AG04449 (cell line): ENCODE data around the gene MBNL1.

Experiments used
- CTCF ChIA-PET: fragments of 350-600 bp; formaldehyde crosslinking; extraction: SDS; loops from one replicate; lab custom pipeline; 2021; ENCODE audit warnings: antibody characterized with exemption; lab: Yijun Ruan, JAX
- POLR2A ChIA-PET: fragments of 400-600, 350-600 bp; formaldehyde crosslinking; extraction: SDS; loops from one replicate; lab custom pipeline; 2020; ENCODE audit warnings: antibody characterized with exemption, inconsistent platforms; lab: Yijun Ruan, JAX
- DNase-seq: peaks from one replicate; pipeline ENCODE4 v3.0.0-alpha.2; 2010; ENCODE audit warnings: low read depth, low spot score
- H3K4me3 ChIP-seq: 2 replicates; pipeline ENCODE4 v1.5.1; 2011; ENCODE audit warnings: low read depth, mild to moderate bottlenecking, control low read depth, low read length
- TF ChIP-seq, protein P1 (sequence below): IDR thresholded peaks from one replicate; pipeline ENCODE4 v1.5.1; 2011; ENCODE audit warnings: mild to moderate bottlenecking, moderate library complexity, low read length, control low read depth, inconsistent platforms; ENCODE audit not compliant: insufficient read depth; ENCODE audit errors: missing control alignments

MBNL1 gene

DNA sequence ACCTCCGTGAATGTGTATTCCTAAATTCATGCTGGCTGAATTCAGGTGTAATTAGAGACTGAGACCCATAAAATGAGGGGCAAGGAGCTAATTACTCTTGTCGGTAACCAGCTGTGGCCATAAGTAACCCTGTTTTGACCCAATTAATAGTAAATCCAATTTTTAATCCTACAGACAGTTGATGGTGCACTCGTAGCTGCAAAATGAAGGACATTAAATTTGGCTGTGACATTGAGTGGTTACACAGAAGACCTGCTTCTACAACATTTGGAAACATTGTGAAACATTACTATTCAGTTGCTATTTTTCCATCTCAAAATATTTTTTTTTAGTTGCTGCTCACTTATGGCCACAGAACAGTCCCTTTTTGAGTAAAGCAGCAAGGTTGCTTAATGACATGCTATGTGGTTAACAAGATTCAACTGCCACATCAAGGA lies 33.0 kb downstream of the MBNL1 start:
- peak overlapping the region; percentile 37 for H3K4me3 ChIP-seq
- TF ChIP-seq, protein P1, sequence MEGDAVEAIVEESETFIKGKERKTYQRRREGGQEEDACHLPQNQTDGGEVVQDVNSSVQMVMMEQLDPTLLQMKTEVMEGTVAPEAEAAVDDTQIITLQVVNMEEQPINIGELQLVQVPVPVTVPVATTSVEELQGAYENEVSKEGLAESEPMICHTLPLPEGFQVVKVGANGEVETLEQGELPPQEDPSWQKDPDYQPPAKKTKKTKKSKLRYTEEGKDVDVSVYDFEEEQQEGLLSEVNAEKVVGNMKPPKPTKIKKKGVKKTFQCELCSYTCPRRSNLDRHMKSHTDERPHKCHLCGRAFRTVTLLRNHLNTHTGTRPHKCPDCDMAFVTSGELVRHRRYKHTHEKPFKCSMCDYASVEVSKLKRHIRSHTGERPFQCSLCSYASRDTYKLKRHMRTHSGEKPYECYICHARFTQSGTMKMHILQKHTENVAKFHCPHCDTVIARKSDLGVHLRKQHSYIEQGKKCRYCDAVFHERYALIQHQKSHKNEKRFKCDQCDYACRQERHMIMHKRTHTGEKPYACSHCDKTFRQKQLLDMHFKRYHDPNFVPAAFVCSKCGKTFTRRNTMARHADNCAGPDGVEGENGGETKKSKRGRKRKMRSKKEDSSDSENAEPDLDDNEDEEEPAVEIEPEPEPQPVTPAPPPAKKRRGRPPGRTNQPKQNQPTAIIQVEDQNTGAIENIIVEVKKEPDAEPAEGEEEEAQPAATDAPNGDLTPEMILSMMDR = no peak
- DNase-seq = no peak
- ChIA-PET POLR2A (no interaction called here), CTCF (interaction anchor here (1.9 kb wide), 1 partner anchor 229 kb away, joined by 8 read pairs; no protein-coding TSS in a partner anchor)

DNA sequence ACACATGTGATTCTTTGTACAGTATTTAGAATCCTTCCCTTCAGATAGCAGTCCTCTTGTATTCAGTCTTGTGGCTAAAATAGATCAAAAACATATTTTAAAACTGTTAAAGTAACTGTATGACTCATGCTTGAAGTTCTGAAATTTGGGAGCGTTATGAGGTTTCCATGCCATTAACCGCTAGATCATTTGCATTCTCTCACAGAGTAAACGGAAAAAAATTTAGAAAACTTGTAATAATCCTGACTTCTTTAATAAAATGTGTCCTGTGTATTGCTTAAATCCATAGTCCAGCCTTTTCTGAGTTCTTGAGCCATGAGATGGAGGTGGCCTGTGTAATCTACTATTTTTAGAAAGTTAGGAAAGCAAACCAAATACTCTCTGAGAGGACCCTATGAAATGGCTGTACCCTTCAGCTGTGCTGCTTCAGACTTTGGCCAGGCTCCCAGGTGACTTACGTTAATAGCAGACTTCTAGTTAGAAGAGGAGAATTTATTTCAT lies 33.8 kb downstream of the MBNL1 start:
- no peak overlapping the region for H3K4me3 ChIP-seq
- CTCF ChIA-PET = interaction anchor here (1.9 kb wide), 1 partner anchor 230 kb away, joined by 8 read pairs; no protein-coding TSS in a partner anchor
- DNase-seq = peak; percentile 79
- TF ChIP-seq, protein P1 = no peak
- POLR2A ChIA-PET = interaction anchor here (0.7 to 1.2 kb wide), 3 partner anchors 12 to 74 kb away, joined by 3 to 7 read pairs (median 4); partner anchors contain the start of gene MBNL1

DNA sequence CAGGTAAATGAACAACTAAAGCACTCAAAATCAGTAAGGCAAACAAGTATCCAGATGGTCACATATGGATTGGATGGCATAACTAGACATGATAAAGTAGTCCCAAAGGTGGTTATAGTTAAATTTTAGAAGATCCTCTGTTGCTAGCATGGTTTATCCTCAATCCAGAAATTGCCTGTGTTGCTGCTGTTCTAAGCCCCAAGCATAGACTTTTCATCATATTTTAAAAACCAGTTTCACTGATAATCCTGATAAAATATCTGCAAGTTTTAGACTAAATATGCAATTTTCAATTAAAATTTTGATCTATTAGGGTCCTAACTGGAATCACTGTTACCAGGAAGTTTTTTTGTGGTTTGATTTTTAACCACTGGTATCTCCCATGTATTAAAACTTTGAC lies 35.4 kb downstream of the MBNL1 start:
- TF ChIP-seq, protein P1 = no peak
- no peak overlapping the region for H3K4me3 ChIP-seq
- CTCF ChIA-PET = interaction anchor here (1.8 kb wide), 1 partner anchor 232 kb away, joined by 8 read pairs; no protein-coding TSS in a partner anchor

DNA sequence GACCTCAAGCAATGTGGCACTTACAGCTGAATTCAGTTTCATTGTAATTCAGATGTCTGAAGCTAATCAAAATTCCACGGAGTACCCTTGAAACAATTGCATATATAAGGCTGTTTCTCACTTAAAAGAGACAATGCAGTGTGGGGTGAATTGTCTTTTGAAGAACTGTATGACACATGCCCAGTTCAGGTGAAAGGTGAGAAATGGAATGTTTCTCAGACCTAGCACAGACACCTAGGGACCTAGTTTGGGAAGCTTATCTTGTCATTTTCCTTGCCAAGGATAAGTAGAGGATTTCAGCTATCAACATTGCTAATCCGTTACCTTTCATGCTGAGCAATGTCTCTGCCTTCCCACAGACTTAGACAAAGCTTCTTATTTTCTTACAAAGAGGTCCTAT lies 36.3 kb downstream of the MBNL1 start:
- POLR2A ChIA-PET = no interaction called here
- TF ChIP-seq, protein P1 = no peak

More for the DNA sequence above, 35.4 kb downstream of the MBNL1 start:
- POLR2A ChIA-PET = no interaction called here
- no peak for DNase-seq

DNA sequence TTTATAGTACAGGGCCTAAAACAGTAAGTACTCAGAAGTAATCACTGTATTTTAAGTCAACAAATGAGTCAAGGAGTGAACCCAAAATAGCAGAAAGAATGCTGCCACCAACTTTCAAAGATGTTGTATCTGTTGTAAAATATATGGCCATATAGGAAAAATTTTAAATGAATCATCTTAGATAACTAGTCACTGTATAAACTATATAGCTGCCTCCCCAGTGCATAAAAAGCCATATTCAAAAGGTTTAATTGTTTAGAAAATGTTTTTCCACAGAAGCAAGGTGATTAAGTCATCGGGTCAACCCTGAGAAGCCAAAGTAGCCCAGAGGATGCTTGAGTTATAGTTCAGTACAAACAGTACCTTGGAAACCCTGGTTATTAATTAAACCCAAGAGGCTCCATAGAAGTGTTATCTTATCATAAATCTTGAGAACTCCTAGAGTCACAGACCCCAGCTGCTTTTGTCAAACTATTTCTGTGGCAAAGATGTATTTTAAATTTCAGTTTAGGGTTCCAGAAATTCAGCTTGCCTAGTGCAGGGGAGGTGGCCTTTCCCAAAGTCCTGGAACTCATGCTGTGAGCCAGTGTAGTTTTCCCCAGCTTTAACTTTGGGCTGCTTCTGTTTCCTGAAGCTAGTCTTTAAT lies 39.2 kb downstream of the MBNL1 start:
- no peak overlapping the region for H3K4me3 ChIP-seq
- POLR2A ChIA-PET = interaction anchor here (0.9 to 1.0 kb wide), 3 partner anchors 10 to 39 kb away, joined by 3 to 4 read pairs (median 3); partner anchors contain the start of gene MBNL1
- CTCF ChIA-PET = no interaction called here

More for the DNA sequence above, 36.3 kb downstream of the MBNL1 start:
- no peak overlapping the region for H3K4me3 ChIP-seq
- DNase-seq = no peak
- CTCF ChIA-PET = interaction anchor here (0.7 to 1.8 kb wide), 3 partner anchors 14 to 233 kb away, joined by 3 to 8 read pairs (median 3); no protein-coding TSS in a partner anchor

More for the DNA sequence above, 39.2 kb downstream of the MBNL1 start:
- TF ChIP-seq, protein P1 = no peak
- no peak for DNase-seq
